Endothelial cell of umbilical vein (primary cell): Measurements from ENCODE around the gene CORO2B.

Experiments used
- CTCF ChIP-seq, 2 donors: IDR thresholded peaks; 1 replicate in 1 of 2; 2 replicates in 1 of 2; pipeline ENCODE4 v1.5.1; 2011; ENCODE audit warnings: low read length in 2 of 2, mild to moderate bottlenecking in 2 of 2, moderate library complexity in 2 of 2, control low read depth in 1 of 2, inconsistent platforms in 1 of 2, low read depth in 1 of 2; ENCODE audit not compliant: insufficient read depth in 1 of 2; ENCODE audit errors: extremely low read depth in 1 of 2
- MAX ChIP-seq: IDR thresholded peaks from 2 replicates; pipeline ENCODE4 v1.6.1; 2011; ENCODE audit not compliant: insufficient read depth, insufficient read length
- POLR2A ChIP-seq: IDR thresholded peaks from 2 replicates; pipeline ENCODE4 v1.6.1; 2012; ENCODE audit warnings: low read depth, mild to moderate bottlenecking, control low read depth, low read length

GRCh38 chr15:68655686-68656437, 77.1 kb downstream of the CORO2B start:
- TF ChIP-seq CTCF (IDR thresholded peaks at IDR 0.05; ENCODE audit: extremely low read depth in 1 of 2, insufficient read depth in 1 of 2, low read depth in 1 of 2, low read length in 2 of 2) (no peak), POLR2A (no peak), MAX (no peak)
